ENCODE data around the gene TTYH3.

The TTYH3 gene

GRCh38 chr7:2680256-2680655 is 48.5 kb downstream of the TTYH3 start:
- H2BK5ac ChIP-seq (ENCODE audit: low read length), result peak overlapping the region; percentile 88
- peak overlapping the region; percentile 38 for H2BK15ac ChIP-seq (ENCODE audit: low read length)
- H3K4me2 ChIP-seq (ENCODE audit: insufficient read depth, low read length, poor library complexity, severe bottlenecking), result no peak overlapping the region
- no peak overlapping the region for H3K23ac ChIP-seq (ENCODE audit: low read depth, low read length, poor library complexity)
- peaks cover 2 to 10% of the 10 kb centered on the region in 2 donors for H3K9me3 ChIP-seq (replicated peaks in 1 of 2; ENCODE audit: control insufficient read depth in 2 of 2, insufficient read depth in 1 of 2, low read depth in 1 of 2, low read length in 2 of 2)
- H4K8ac ChIP-seq (ENCODE audit: low read depth, low read length), result no peak overlapping the region
- peak overlapping the region; percentile 95 for H2AK5ac ChIP-seq (ENCODE audit: low read depth, low read length)
- peak overlapping the region; percentile 74 for H2BK120ac ChIP-seq (ENCODE audit: low read depth, low read length)
- no CpG with 5 or more reads among the region's 13 CpGs for WGBS, 2 donors (ENCODE audit: extremely low coverage in 2 of 2, insufficient read length in 2 of 2, insufficient replicate concordance in 1 of 2)
- H3K36me3 ChIP-seq (replicated peaks in 1 of 2; ENCODE audit: control insufficient read depth in 2 of 2, insufficient read depth in 2 of 2, low read length in 2 of 2), result no peaks in the 10 kb centered on the region
- no peaks in the 10 kb centered on the region for H3K79me1 ChIP-seq (ENCODE audit: low read depth, low read length)
- H4K91ac ChIP-seq (ENCODE audit: low read depth, low read length, poor library complexity), result no peak overlapping the region
- H3K27me3 ChIP-seq (ENCODE audit: control insufficient read depth in 3 of 3, insufficient read depth in 3 of 3, low read depth in 1 of 3, low read length in 3 of 3), result no peaks in the 10 kb centered on the region
- H2BK12ac ChIP-seq (ENCODE audit: low read length), result peak overlapping the region; percentile 47
- no peak overlapping the region for H3K4ac ChIP-seq (ENCODE audit: low read length)
- peaks cover 0 to 9% of the 10 kb centered on the region in 2 donors for H3K4me1 ChIP-seq (ENCODE audit: control insufficient read depth in 2 of 2, insufficient read depth in 1 of 2, low read depth in 1 of 2, low read length in 2 of 2)
- H3K4me3 ChIP-seq (ENCODE audit: low read length in 2 of 2), result peak overlapping the region in 1 of 2 donors; percentile 52
- no peak overlapping the region for H2AFZ ChIP-seq (ENCODE audit: low read length)
- DNase-seq (ENCODE audit: low spot score), result no peak
- H3K14ac ChIP-seq (ENCODE audit: low read length), result no peak overlapping the region
- no peak overlapping the region for H3K9ac ChIP-seq (ENCODE audit: low read depth, low read length, poor library complexity)
- no peak overlapping the region for H3K27ac ChIP-seq (replicated peaks; ENCODE audit: low read length)
- peak overlapping the region; percentile 86 for H3K18ac ChIP-seq (ENCODE audit: low read length)

- H3K27me3 ChIP-seq (ENCODE audit: control insufficient read depth in 3 of 3, insufficient read depth in 3 of 3, low read depth in 1 of 3, low read length in 3 of 3), result peaks cover 0 to 3% (median 0%) of the 10 kb centered on the region in 3 experiments
- H4K8ac ChIP-seq (ENCODE audit: low read depth, low read length), result no peak overlapping the region
- WGBS, 2 donors (ENCODE audit: extremely low coverage in 2 of 2, insufficient read length in 2 of 2, insufficient replicate concordance in 1 of 2), result no CpG with 5 or more reads among the region's 27 CpGs
- H3K23ac ChIP-seq (ENCODE audit: low read depth, low read length, poor library complexity), result peak overlapping the region; percentile 65
- no peak overlapping the region for H3K4me2 ChIP-seq (ENCODE audit: insufficient read depth, low read length, poor library complexity, severe bottlenecking)
- H3K4me3 ChIP-seq (ENCODE audit: low read length in 2 of 2), result no peak overlapping the region
- peaks cover 0 to 9% of the 10 kb centered on the region in 2 donors for H3K4me1 ChIP-seq (ENCODE audit: control insufficient read depth in 2 of 2, insufficient read depth in 1 of 2, low read depth in 1 of 2, low read length in 2 of 2)
- H3K14ac ChIP-seq (ENCODE audit: low read length), result no peak overlapping the region
- peak overlapping the region; percentile 86 for H3K18ac ChIP-seq (ENCODE audit: low read length)
- H2BK12ac ChIP-seq (ENCODE audit: low read length), result peak overlapping the region; percentile 47
- H3K27ac ChIP-seq (replicated peaks; ENCODE audit: low read length), result no peak overlapping the region
- peak overlapping the region; percentile 74 for H2BK120ac ChIP-seq (ENCODE audit: low read depth, low read length)
- peak overlapping the region; percentile 35 for H2AFZ ChIP-seq (ENCODE audit: low read length)
- no peaks in the 10 kb centered on the region for H3K36me3 ChIP-seq (replicated peaks in 1 of 2; ENCODE audit: control insufficient read depth in 2 of 2, insufficient read depth in 2 of 2, low read length in 2 of 2)
- H3K4ac ChIP-seq (ENCODE audit: low read length), result no peak overlapping the region
- H4K91ac ChIP-seq (ENCODE audit: low read depth, low read length, poor library complexity), result no peak overlapping the region
- H3K79me1 ChIP-seq (ENCODE audit: low read depth, low read length), result no peaks in the 10 kb centered on the region
- no peak overlapping the region for H3K9ac ChIP-seq (ENCODE audit: low read depth, low read length, poor library complexity)
- peak; percentile 62 for DNase-seq (ENCODE audit: low spot score)
- no peak overlapping the region for H2BK5ac ChIP-seq (ENCODE audit: low read length)
- H2BK15ac ChIP-seq (ENCODE audit: low read length), result peak overlapping the region; percentile 49
- H3K9me3 ChIP-seq (replicated peaks in 1 of 2; ENCODE audit: control insufficient read depth in 2 of 2, insufficient read depth in 1 of 2, low read depth in 1 of 2, low read length in 2 of 2), result peaks cover 0 to 10% of the 10 kb centered on the region in 2 donors
- peak overlapping the region; percentile 95 for H2AK5ac ChIP-seq (ENCODE audit: low read depth, low read length)
Measured at GRCh38 chr7:2680792-2681490, 49.2 kb downstream of the TTYH3 start.

- Histone ChIP-seq H2BK5ac (ENCODE audit: low read length) (peak overlapping the region; percentile 54), H2BK120ac (ENCODE audit: low read depth, low read length) (peak overlapping the region; percentile 72), H2BK12ac (ENCODE audit: low read length) (peak overlapping the region; percentile 84), H3K36me3 (replicated peaks in 1 of 2; ENCODE audit: control insufficient read depth in 2 of 2, insufficient read depth in 2 of 2, low read length in 2 of 2) (no peaks in the 10 kb centered on the region), H3K14ac (ENCODE audit: low read length) (no peak overlapping the region), H3K9me3 (replicated peaks in 1 of 2; ENCODE audit: control insufficient read depth in 2 of 2, insufficient read depth in 1 of 2, low read depth in 1 of 2, low read length in 2 of 2) (peaks cover 0 to 10% of the 10 kb centered on the region in 2 donors), H3K23ac (ENCODE audit: low read depth, low read length, poor library complexity) (peak overlapping the region; percentile 85), H3K4me2 (ENCODE audit: insufficient read depth, low read length, poor library complexity, severe bottlenecking) (no peak overlapping the region), H4K91ac (ENCODE audit: low read depth, low read length, poor library complexity) (peak overlapping the region; percentile 79), H3K79me1 (ENCODE audit: low read depth, low read length) (no peaks in the 10 kb centered on the region), H3K4ac (ENCODE audit: low read length) (peak overlapping the region; percentile 84), H2AFZ (ENCODE audit: low read length) (peak overlapping the region; percentile 91), H3K4me3 (ENCODE audit: low read length in 2 of 2) (no peak overlapping the region), H3K27ac (replicated peaks; ENCODE audit: low read length) (no peak overlapping the region), H2AK5ac (ENCODE audit: low read depth, low read length) (peak overlapping the region; percentile 70), H3K18ac (ENCODE audit: low read length) (peak overlapping the region; percentile 83), H4K8ac (ENCODE audit: low read depth, low read length) (no peak overlapping the region), H3K4me1 (ENCODE audit: control insufficient read depth in 2 of 2, insufficient read depth in 1 of 2, low read depth in 1 of 2, low read length in 2 of 2) (peaks cover 0 to 9% of the 10 kb centered on the region in 2 donors), H3K27me3 (ENCODE audit: control insufficient read depth in 3 of 3, insufficient read depth in 3 of 3, low read depth in 1 of 3, low read length in 3 of 3) (peaks cover 0 to 13% (median 2%) of the 10 kb centered on the region in 3 experiments), H2BK15ac (ENCODE audit: low read length) (peak overlapping the region; percentile 81), H3K9ac (ENCODE audit: low read depth, low read length, poor library complexity) (peak overlapping the region; percentile 50)
- WGBS, 2 donors (ENCODE audit: extremely low coverage in 2 of 2, insufficient read length in 2 of 2, insufficient replicate concordance in 1 of 2), result no CpG with 5 or more reads among the region's 27 CpGs
- DNase-seq (ENCODE audit: low spot score), result no peak
Measured at GRCh38 chr7:2681929-2682799, 50.4 kb downstream of the TTYH3 start.

GRCh38 chr7:2684501-2684900 is 52.7 kb downstream of the TTYH3 start:
- Histone ChIP-seq H3K27me3 (ENCODE audit: control insufficient read depth in 3 of 3, insufficient read depth in 3 of 3, low read depth in 1 of 3, low read length in 3 of 3) (peaks cover 15 to 35% (median 26%) of the 10 kb centered on the region in 3 experiments), H2AK5ac (ENCODE audit: low read depth, low read length) (peak overlapping the region; percentile 89), H2BK120ac (ENCODE audit: low read depth, low read length) (no peak overlapping the region), H2BK15ac (ENCODE audit: low read length) (no peak overlapping the region), H3K36me3 (replicated peaks in 1 of 2; ENCODE audit: control insufficient read depth in 2 of 2, insufficient read depth in 2 of 2, low read length in 2 of 2) (no peaks in the 10 kb centered on the region), H3K4me1 (ENCODE audit: control insufficient read depth in 2 of 2, insufficient read depth in 1 of 2, low read depth in 1 of 2, low read length in 2 of 2) (peaks cover 6 to 16% of the 10 kb centered on the region in 2 donors), H3K9ac (ENCODE audit: low read depth, low read length, poor library complexity) (no peak overlapping the region), H3K18ac (ENCODE audit: low read length) (no peak overlapping the region), H3K27ac (replicated peaks; ENCODE audit: low read length) (no peak overlapping the region), H4K91ac (ENCODE audit: low read depth, low read length, poor library complexity) (no peak overlapping the region), H3K4me2 (ENCODE audit: insufficient read depth, low read length, poor library complexity, severe bottlenecking) (no peak overlapping the region), H2AFZ (ENCODE audit: low read length) (no peak overlapping the region), H2BK12ac (ENCODE audit: low read length) (no peak overlapping the region), H2BK5ac (ENCODE audit: low read length) (no peak overlapping the region), H3K23ac (ENCODE audit: low read depth, low read length, poor library complexity) (no peak overlapping the region), H3K79me1 (ENCODE audit: low read depth, low read length) (no peaks in the 10 kb centered on the region), H3K14ac (ENCODE audit: low read length) (no peak overlapping the region), H3K9me3 (replicated peaks in 1 of 2; ENCODE audit: control insufficient read depth in 2 of 2, insufficient read depth in 1 of 2, low read depth in 1 of 2, low read length in 2 of 2) (peaks cover 0 to 10% of the 10 kb centered on the region in 2 donors), H3K4ac (ENCODE audit: low read length) (no peak overlapping the region), H3K4me3 (ENCODE audit: low read length in 2 of 2) (peak overlapping the region in 1 of 2 donors; percentile 45), H4K8ac (ENCODE audit: low read depth, low read length) (no peak overlapping the region)
- WGBS, 2 donors (ENCODE audit: extremely low coverage in 2 of 2, insufficient read length in 2 of 2, insufficient replicate concordance in 1 of 2), result no CpG with 5 or more reads among the region's 11 CpGs
- DNase-seq (ENCODE audit: low spot score), result no peak

Data from neuronal stem cell (in vitro differentiated cells).